IMR-90 (cell line): Measurements from ENCODE around the gene TRAF3IP1. TPM values are rescaled to one million over a fixed set of nuclear protein-coding genes. Genes with fewer than 3 reads are reported as not detected.
A peak's percentile ranks its signal among the peaks of the same experiment; 100 is the strongest.

Source experiments
- ATAC-seq: fragments of 200-7000 bp; cut with Tn5 transposase; 2 replicates; pipeline ENCODE4 v1.9.1; 2020; ENCODE audit warnings: low read depth, mild to moderate bottlenecking, moderate library complexity
- BruUV-seq: library from RNA; stranded (reverse); fragments of 400-500 nt; replicated peaks from 2 replicates; lab custom pipeline; 2021; lab: Mats Ljungman, UMichigan
- CTCF ChIA-PET: fragments of 300-600 bp; formaldehyde crosslinking; extraction: SDS; loops from one replicate; lab custom pipeline; 2021; ENCODE audit warnings: antibody characterized with exemption; lab: Yijun Ruan, JAX
- POLR2A ChIA-PET: fragments of 300-600 bp; sonication (Branson Sonifier 250); formaldehyde crosslinking; loops from one replicate; lab custom pipeline; 2022; ENCODE audit warnings: antibody characterized with exemption; ENCODE audit not compliant: unreplicated experiment; lab: Charles Lee
- DNase-seq: peaks from one replicate; pipeline ENCODE4 v3.0.0; 2013
- H2AFZ ChIP-seq: replicated peaks from 2 replicates; pipeline ENCODE3; 2013; ENCODE audit warnings: low read length, mild to moderate bottlenecking; ENCODE audit not compliant: poor library complexity
- H2AK5ac ChIP-seq: 2 replicates; pipeline ENCODE4 v1.6.1; 2013; ENCODE audit warnings: low read depth, low read length, inconsistent platforms
- H2AK9ac ChIP-seq: replicated peaks from 2 replicates; pipeline ENCODE3; 2013; ENCODE audit warnings: mild to moderate bottlenecking, low read depth, low read length, moderate library complexity; ENCODE audit not compliant: poor library complexity
- H2BK120ac ChIP-seq: 2 replicates; pipeline ENCODE4 v1.6.1; 2013; ENCODE audit warnings: low read depth, low read length, inconsistent platforms
- H2BK15ac ChIP-seq: 3 replicates; pipeline ENCODE4 v1.6.1; 2013; ENCODE audit warnings: low read depth, low read length, inconsistent platforms
- H2BK20ac ChIP-seq: 2 replicates; pipeline ENCODE4 v1.6.1; 2013; ENCODE audit warnings: low read depth, mild to moderate bottlenecking, inconsistent platforms, low read length, moderate library complexity
- H2BK5ac ChIP-seq: 2 replicates; pipeline ENCODE4 v1.6.1; 2013; ENCODE audit warnings: mild to moderate bottlenecking, low read depth, low read length, inconsistent platforms; ENCODE audit not compliant: poor library complexity, severe bottlenecking
- H3K14ac ChIP-seq: replicated peaks from 2 replicates; pipeline ENCODE4 v1.6.1; 2013; ENCODE audit warnings: low read depth, low read length, inconsistent platforms
- H3K18ac ChIP-seq: 2 replicates; pipeline ENCODE4 v1.6.1; 2013; ENCODE audit warnings: low read depth, low read length, control low read depth
- H3K23ac ChIP-seq: 2 replicates; pipeline ENCODE4 v1.6.1; 2013; ENCODE audit warnings: low read depth, low read length, inconsistent platforms
- H3K27ac ChIP-seq: 2 replicates; pipeline ENCODE4 v1.5.1; 2013; ENCODE audit warnings: mild to moderate bottlenecking, control low read depth, low read length; ENCODE audit not compliant: insufficient read depth
- H3K27me3 ChIP-seq: 2 replicates; pipeline ENCODE4 v1.6.1; 2013; ENCODE audit warnings: low read length; ENCODE audit not compliant: control insufficient read depth, insufficient read depth
- H3K36me3 ChIP-seq: 2 replicates; pipeline ENCODE4 v1.6.1; 2013; ENCODE audit warnings: low read length, mixed read lengths; ENCODE audit not compliant: control insufficient read depth, insufficient read depth
- H3K4ac ChIP-seq: 2 replicates; pipeline ENCODE4 v1.6.1; 2013; ENCODE audit warnings: low read depth, low read length, inconsistent platforms
- H3K4me1 ChIP-seq: 2 replicates; pipeline ENCODE4 v1.6.1; 2013; ENCODE audit warnings: low read length, mixed read lengths; ENCODE audit not compliant: control insufficient read depth, insufficient read depth
- H3K4me2 ChIP-seq: 2 replicates; pipeline ENCODE4 v1.6.1; 2013; ENCODE audit warnings: low read depth, mild to moderate bottlenecking, control low read depth, low read length, moderate library complexity
- H3K4me3 ChIP-seq: 2 replicates; pipeline ENCODE4 v1.5.1; 2013; ENCODE audit warnings: low read depth, mild to moderate bottlenecking, control low read depth, low read length, moderate library complexity; ENCODE audit not compliant: insufficient read depth
- H3K56ac ChIP-seq: 2 replicates; pipeline ENCODE4 v1.6.1; 2013; ENCODE audit warnings: low read length, inconsistent platforms; ENCODE audit not compliant: insufficient read depth; ENCODE audit errors: extremely low read depth
- H3K79me1 ChIP-seq, 2 experiments: 2 replicates each; pipeline ENCODE4 v1.6.1; 2013; ENCODE audit warnings: low read length in 2 of 2, inconsistent platforms in 1 of 2, low read depth in 1 of 2
- H3K9ac ChIP-seq: 2 replicates; pipeline ENCODE4 v1.6.1; 2013; ENCODE audit warnings: low read depth, low read length, control low read depth
- H3K9me1 ChIP-seq: 2 replicates; pipeline ENCODE4 v1.6.1; 2013; ENCODE audit warnings: low read length, inconsistent platforms; ENCODE audit not compliant: insufficient read depth
- H3K9me3 ChIP-seq: 2 replicates; pipeline ENCODE4 v1.6.1; 2013; ENCODE audit warnings: low read length; ENCODE audit not compliant: control insufficient read depth, insufficient read depth
- H4K20me1 ChIP-seq: 2 replicates; pipeline ENCODE4 v1.6.1; 2013; ENCODE audit warnings: low read length, inconsistent platforms; ENCODE audit not compliant: insufficient read depth
- H4K5ac ChIP-seq: 2 replicates; pipeline ENCODE4 v1.6.1; 2013; ENCODE audit warnings: mild to moderate bottlenecking, low read depth, low read length, control low read depth
- H4K8ac ChIP-seq, 2 experiments: 2 replicates each; pipeline ENCODE4 v1.6.1; 2013; ENCODE audit warnings: low read depth in 2 of 2, low read length in 2 of 2, control low read depth in 1 of 2, inconsistent platforms in 1 of 2
- H4K91ac ChIP-seq: 2 replicates; pipeline ENCODE4 v1.6.1; 2013; ENCODE audit warnings: low read depth, low read length, inconsistent platforms; ENCODE audit not compliant: insufficient read depth
- CEBPB ChIP-seq: IDR thresholded peaks from 2 replicates; pipeline ENCODE4 v1.6.1; 2012; ENCODE audit warnings: low read depth, low read length, improper control_type of control experiment
- CHD1 ChIP-seq: IDR thresholded peaks from 2 replicates; pipeline ENCODE4 v1.6.1; 2012; ENCODE audit warnings: low read depth, low read length, improper control_type of control experiment
- CTCF ChIP-seq: conservative IDR thresholded peaks from 2 replicates; pipeline ENCODE4 v1.5.1; 2012; ENCODE audit warnings: mild to moderate bottlenecking, low read depth, low read length, improper control_type of control experiment
- MAZ ChIP-seq: IDR thresholded peaks from 2 replicates; pipeline ENCODE4 v1.6.1; 2012; ENCODE audit warnings: low read depth, mild to moderate bottlenecking, low read length, improper control_type of control experiment, moderate library complexity, borderline replicate concordance
- RCOR1 ChIP-seq: IDR thresholded peaks from 2 replicates; pipeline ENCODE4 v1.6.1; 2012; ENCODE audit warnings: mild to moderate bottlenecking, low read length, improper control_type of control experiment; ENCODE audit not compliant: insufficient replicate concordance
- WGBS, 2 experiments: methylation state at CpG; one replicate each; pipeline versions ENCODE4 v1.1.5 to v1.1.7; 2013; ENCODE audit warnings: missing lambda C conversion rate in 2 of 2; ENCODE audit not compliant: insufficient read length in 1 of 2; ENCODE audit errors: extremely low coverage in 2 of 2; 5-methylcytosine and 5-hydroxymethylcytosine counted together
- dilution Hi-C: fragments of 300-500 bp; cut with HindIII; formaldehyde crosslinking; loops from one replicate; pipeline ENCODE4 v1.14.3; 2018; ENCODE audit warnings: low sequenced_read_pairs; ENCODE audit not compliant: unreplicated experiment
- in situ Hi-C: fragments of 300-500 bp; cut with MboI; formaldehyde crosslinking; loops from 3 replicates; pipeline ENCODE4 v1.14.3; 2019; ENCODE audit warnings: low sequenced_read_pairs, inconsistent platforms, mixed read lengths
- intact Hi-C: fragments of 100-400 bp; cut with micrococcal nuclease; formaldehyde crosslinking; loops from 2 replicates; pipeline ENCODE4 v1.10.0; 2022
- polyA plus RNA-seq, 3 experiments: library from polyadenylated mRNA; depleted of rRNA; stranded (reverse); fragments of >200 nt; gene quantifications; 2 replicates each; pipeline ENCODE4 v1.2.3, GENCODE V29; 2012; ENCODE audit warnings: low replicate concordance in 1 of 3
- total RNA-seq: library from RNA; depleted of rRNA; stranded (reverse); fragments of >200 nt; gene quantifications from 2 replicates; pipeline ENCODE4 v1.2.3, GENCODE V29; 2012

Gene TRAF3IP1
- total and polyA plus RNA-seq, 2 of the 4 experiments (the other 2 are of a cell fraction), result 5.9 to 8.3 TPM

DNA sequence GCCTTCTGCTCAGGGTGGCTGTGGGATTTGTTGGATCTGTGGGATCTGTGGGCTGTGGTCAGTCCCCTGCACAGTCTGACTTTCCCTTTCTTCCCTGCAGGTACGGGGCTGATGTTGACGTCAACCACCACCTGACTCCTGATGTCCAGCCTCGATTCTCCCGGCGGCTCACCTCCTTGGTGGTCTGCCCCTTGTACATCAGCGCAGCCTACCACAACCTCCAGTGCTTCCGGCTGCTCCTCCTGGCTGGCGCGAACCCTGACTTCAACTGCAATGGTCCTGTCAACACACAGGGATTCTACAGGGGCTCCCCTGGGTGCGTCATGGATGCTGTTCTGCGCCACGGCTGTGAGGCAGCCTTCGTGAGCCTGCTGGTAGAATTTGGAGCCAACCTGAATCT is 123.9 kb downstream of the TRAF3IP1 start:
- dilution Hi-C loops, result no loop called here
- H3K27ac ChIP-seq, result no peak overlapping the region
- H3K4me2 ChIP-seq, result no peak overlapping the region
- H3K9ac ChIP-seq, result no peak overlapping the region
- WGBS, 2 experiments, result 92% methylated on average over 9 of the region's 13 CpGs; no CpG with 5 or more reads in 1 of the 2 experiments
- H3K36me3 ChIP-seq, result peaks cover 51% of the 10 kb centered on the region
- no peak overlapping the region for H4K91ac ChIP-seq
- ChIA-PET POLR2A (no interaction called here), CTCF (no interaction called here)
- no peak overlapping the region for H2BK120ac ChIP-seq
- intact Hi-C loops, result no loop called here
- DNase-seq (no peak), ATAC-seq (no peak)
- H2AK5ac ChIP-seq, result no peak overlapping the region
- H2AFZ ChIP-seq, result no peak overlapping the region
- TF ChIP-seq CTCF, result no peak
- no peak for TF ChIP-seq MAZ
- no peak for TF ChIP-seq CHD1
- no peak for TF ChIP-seq RCOR1
- TF ChIP-seq CEBPB, result no peak
- H4K5ac ChIP-seq, result no peak overlapping the region
- H3K4me1 ChIP-seq, result peaks cover 13% of the 10 kb centered on the region
- no peaks in the 10 kb centered on the region for H3K9me3 ChIP-seq
- H2BK15ac ChIP-seq, result no peak overlapping the region
- H2AK9ac ChIP-seq, result no peak overlapping the region
- no peak overlapping the region for H3K23ac ChIP-seq
- H3K4ac ChIP-seq, result 0 out of 2 replicates have a peak overlapping the region, but pooled peaks have one; percentile 16
- no peak overlapping the region for H3K18ac ChIP-seq
- peaks cover 37 to 77% of the 10 kb centered on the region in 2 experiments for H3K79me1 ChIP-seq
- no peaks in the 10 kb centered on the region for H3K27me3 ChIP-seq
- peaks cover 30% of the 10 kb centered on the region; the same call in 1 of the 2 replicates for H4K20me1 ChIP-seq
- H2BK20ac ChIP-seq, result no peak overlapping the region
- no peak overlapping the region for H2BK5ac ChIP-seq
- H3K14ac ChIP-seq, result no peak overlapping the region
- in situ Hi-C loops, result no loop called here
- no peak overlapping the region for H3K4me3 ChIP-seq
- no peak overlapping the region for H4K8ac ChIP-seq
- no TSS peak for BruUV-seq
- H3K9me1 ChIP-seq, result peaks cover 27% of the 10 kb centered on the region
- no peak overlapping the region for H3K56ac ChIP-seq
